Measurements from ENCODE around the gene ZG16. TPM values are rescaled to one million over a fixed set of nuclear protein-coding genes. Genes with fewer than 3 reads are reported as not detected.

Gene ZG16
- total and polyA plus RNA-seq, 9 of the 15 experiments (the other 6 are each of a cell fraction or from before 2014, with no cell fraction given): 0.04 TPM; not detected in 8

DNA sequence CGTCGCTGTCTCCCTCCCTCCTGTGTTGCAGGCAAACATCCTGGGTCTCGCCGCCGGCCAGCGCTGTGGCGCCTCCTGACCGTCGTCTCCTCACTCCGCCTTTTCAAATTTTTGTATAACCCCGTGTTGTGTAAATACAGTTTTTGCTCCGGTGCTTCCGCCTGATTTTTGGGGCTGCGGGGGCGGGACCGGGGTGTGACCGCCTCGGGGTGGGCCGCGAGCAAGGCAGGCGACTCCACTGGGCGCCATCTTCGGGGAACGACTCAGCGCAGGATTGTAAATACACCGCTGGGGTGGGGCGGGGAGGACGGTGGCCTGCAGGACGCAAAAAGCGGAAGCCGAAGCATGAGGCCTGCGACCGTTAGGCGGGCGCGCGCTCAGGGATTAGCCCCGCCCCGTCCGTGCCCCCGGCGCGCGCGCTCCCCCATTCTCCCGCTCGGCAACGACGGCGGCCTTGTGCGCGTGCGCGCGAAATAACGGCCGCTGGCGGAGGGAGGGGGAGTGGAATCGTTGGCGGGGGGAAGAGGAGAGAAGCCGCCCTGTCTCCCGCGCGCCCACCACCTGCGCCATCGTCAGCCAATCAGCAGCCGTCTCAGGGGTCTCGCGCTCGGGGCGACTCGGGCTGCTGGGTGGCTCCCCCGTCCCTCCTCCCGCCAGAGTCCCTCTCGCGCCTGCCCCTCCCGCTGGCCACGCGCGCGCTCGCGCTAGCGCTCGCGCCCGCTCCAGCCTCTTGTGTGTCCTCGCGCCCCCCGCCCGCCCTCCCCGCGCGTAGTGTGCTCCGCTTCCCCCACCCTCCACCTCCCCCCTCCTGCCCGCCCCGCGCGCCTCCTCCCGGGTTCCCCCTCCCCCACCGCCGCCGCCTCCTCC, 27.4 kb downstream of the ZG16 start (continued):
- TF ChIP-seq, protein P1, sequence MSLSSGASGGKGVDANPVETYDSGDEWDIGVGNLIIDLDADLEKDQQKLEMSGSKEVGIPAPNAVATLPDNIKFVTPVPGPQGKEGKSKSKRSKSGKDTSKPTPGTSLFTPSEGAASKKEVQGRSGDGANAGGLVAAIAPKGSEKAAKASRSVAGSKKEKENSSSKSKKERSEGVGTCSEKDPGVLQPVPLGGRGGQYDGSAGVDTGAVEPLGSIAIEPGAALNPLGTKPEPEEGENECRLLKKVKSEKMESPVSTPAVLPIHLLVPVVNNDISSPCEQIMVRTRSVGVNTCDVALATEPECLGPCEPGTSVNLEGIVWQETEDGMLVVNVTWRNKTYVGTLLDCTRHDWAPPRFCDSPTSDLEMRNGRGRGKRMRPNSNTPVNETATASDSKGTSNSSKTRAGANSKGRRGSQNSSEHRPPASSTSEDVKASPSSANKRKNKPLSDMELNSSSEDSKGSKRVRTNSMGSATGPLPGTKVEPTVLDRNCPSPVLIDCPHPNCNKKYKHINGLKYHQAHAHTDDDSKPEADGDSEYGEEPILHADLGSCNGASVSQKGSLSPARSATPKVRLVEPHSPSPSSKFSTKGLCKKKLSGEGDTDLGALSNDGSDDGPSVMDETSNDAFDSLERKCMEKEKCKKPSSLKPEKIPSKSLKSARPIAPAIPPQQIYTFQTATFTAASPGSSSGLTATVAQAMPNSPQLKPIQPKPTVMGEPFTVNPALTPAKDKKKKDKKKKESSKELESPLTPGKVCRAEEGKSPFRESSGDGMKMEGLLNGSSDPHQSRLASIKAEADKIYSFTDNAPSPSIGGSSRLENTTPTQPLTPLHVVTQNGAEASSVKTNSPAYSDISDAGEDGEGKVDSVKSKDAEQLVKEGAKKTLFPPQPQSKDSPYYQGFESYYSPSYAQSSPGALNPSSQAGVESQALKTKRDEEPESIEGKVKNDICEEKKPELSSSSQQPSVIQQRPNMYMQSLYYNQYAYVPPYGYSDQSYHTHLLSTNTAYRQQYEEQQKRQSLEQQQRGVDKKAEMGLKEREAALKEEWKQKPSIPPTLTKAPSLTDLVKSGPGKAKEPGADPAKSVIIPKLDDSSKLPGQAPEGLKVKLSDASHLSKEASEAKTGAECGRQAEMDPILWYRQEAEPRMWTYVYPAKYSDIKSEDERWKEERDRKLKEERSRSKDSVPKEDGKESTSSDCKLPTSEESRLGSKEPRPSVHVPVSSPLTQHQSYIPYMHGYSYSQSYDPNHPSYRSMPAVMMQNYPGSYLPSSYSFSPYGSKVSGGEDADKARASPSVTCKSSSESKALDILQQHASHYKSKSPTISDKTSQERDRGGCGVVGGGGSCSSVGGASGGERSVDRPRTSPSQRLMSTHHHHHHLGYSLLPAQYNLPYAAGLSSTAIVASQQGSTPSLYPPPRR (CRISPR knock-in tag; IDR thresholded peaks at IDR 0.05; ENCODE audit: borderline replicate concordance): 0 out of 2 replicates have a peak, but pooled peaks have one; percentile 64
- TF ChIP-seq, protein P2, sequence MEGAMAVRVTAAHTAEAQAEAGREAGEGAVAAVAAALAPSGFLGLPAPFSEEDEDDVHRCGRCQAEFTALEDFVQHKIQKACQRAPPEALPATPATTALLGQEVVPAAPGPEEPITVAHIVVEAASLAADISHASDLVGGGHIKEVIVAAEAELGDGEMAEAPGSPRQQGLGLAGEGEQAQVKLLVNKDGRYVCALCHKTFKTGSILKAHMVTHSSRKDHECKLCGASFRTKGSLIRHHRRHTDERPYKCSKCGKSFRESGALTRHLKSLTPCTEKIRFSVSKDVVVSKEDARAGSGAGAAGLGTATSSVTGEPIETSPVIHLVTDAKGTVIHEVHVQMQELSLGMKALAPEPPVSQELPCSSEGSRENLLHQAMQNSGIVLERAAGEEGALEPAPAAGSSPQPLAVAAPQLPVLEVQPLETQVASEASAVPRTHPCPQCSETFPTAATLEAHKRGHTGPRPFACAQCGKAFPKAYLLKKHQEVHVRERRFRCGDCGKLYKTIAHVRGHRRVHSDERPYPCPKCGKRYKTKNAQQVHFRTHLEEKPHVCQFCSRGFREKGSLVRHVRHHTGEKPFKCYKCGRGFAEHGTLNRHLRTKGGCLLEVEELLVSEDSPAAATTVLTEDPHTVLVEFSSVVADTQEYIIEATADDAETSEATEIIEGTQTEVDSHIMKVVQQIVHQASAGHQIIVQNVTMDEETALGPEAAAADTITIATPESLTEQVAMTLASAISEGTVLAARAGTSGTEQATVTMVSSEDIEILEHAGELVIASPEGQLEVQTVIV (CRISPR knock-in tag; IDR thresholded peaks at IDR 0.05; ENCODE audit: borderline replicate concordance): no peak
- TF ChIP-seq ZBED1 (IDR thresholded peaks at IDR 0.05): peak; percentile 90; the same call in 1 of the 2 replicates
- peak; percentile 80 for TF ChIP-seq PCBP1 (IDR thresholded peaks at IDR 0.05; ENCODE audit: low read depth, low read length, poor library complexity, severe bottlenecking)
- TF ChIP-seq STAT5A (IDR thresholded peaks at IDR 0.05; ENCODE audit: borderline replicate concordance, low read length): no peak
- TF ChIP-seq ZNF830 (CRISPR knock-in tag; IDR thresholded peaks at IDR 0.05): no peak
- TF ChIP-seq, protein P3, sequence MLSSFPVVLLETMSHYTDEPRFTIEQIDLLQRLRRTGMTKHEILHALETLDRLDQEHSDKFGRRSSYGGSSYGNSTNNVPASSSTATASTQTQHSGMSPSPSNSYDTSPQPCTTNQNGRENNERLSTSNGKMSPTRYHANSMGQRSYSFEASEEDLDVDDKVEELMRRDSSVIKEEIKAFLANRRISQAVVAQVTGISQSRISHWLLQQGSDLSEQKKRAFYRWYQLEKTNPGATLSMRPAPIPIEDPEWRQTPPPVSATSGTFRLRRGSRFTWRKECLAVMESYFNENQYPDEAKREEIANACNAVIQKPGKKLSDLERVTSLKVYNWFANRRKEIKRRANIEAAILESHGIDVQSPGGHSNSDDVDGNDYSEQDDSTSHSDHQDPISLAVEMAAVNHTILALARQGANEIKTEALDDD (IDR thresholded peaks at IDR 0.05): no peak
- peak; percentile 51; the same call in 1 of the 2 replicates for TF ChIP-seq ZNF57 (CRISPR knock-in tag; IDR thresholded peaks at IDR 0.05)
- no peak for TF ChIP-seq ZNF695 (CRISPR knock-in tag; IDR thresholded peaks at IDR 0.05)
- TF ChIP-seq ZBTB8A (IDR thresholded peaks at IDR 0.05; ENCODE audit: partially characterized antibody): no peak
- TF ChIP-seq, protein P4, sequence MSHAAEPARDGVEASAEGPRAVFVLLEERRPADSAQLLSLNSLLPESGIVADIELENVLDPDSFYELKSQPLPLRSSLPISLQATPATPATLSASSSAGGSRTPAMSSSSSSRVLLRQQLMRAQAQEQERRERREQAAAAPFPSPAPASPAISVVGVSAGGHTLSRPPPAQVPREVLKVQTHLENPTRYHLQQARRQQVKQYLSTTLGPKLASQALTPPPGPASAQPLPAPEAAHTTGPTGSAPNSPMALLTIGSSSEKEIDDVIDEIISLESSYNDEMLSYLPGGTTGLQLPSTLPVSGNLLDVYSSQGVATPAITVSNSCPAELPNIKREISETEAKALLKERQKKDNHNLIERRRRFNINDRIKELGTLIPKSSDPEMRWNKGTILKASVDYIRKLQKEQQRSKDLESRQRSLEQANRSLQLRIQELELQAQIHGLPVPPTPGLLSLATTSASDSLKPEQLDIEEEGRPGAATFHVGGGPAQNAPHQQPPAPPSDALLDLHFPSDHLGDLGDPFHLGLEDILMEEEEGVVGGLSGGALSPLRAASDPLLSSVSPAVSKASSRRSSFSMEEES (CRISPR knock-in tag; IDR thresholded peaks at IDR 0.05): peak; percentile 17; the same call in 1 of the 2 replicates
- no peak for TF ChIP-seq RFX1 (IDR thresholded peaks at IDR 0.05)
- TF ChIP-seq, protein P5, sequence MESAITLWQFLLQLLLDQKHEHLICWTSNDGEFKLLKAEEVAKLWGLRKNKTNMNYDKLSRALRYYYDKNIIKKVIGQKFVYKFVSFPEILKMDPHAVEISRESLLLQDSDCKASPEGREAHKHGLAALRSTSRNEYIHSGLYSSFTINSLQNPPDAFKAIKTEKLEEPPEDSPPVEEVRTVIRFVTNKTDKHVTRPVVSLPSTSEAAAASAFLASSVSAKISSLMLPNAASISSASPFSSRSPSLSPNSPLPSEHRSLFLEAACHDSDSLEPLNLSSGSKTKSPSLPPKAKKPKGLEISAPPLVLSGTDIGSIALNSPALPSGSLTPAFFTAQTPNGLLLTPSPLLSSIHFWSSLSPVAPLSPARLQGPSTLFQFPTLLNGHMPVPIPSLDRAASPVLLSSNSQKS (CRISPR knock-in tag; IDR thresholded peaks at IDR 0.05): no peak
- TF ChIP-seq FOXK2 (conservative IDR thresholded peaks at IDR 0.05 in 1 of 2, IDR thresholded peaks at IDR 0.05 in 1 of 2; ENCODE audit: low read depth in 2 of 2): peak; percentile 97 to 99
- no peak for TF ChIP-seq ETS2 (tag; IDR thresholded peaks at IDR 0.05; ENCODE audit: borderline replicate concordance, poor library complexity, severe bottlenecking)
